PC-3 (cell line): ENCODE data around the gene FERMT3.

ENCODE experiments used
- CTCF ChIP-seq: fragments of 300-600 bp; sonication (generic); conservative IDR thresholded peaks from 2 replicates; pipeline ENCODE4 v1.5.1; 2017; ENCODE audit warnings: antibody characterized with exemption, low read depth, mild to moderate bottlenecking, low read length
- EZH2 ChIP-seq: fragments of 300-600 bp; sonication (generic); IDR thresholded peaks from one replicate; pipeline ENCODE4 v1.6.1; 2017; ENCODE audit warnings: antibody characterized with exemption, mild to moderate bottlenecking, low read length; ENCODE audit not compliant: unreplicated experiment
- EZH2phosphoT487 ChIP-seq: fragments of 300-600 bp; sonication (generic); IDR thresholded peaks from 2 replicates; pipeline ENCODE4 v1.6.1; 2018; ENCODE audit warnings: mild to moderate bottlenecking, antibody characterized with exemption, low read length, borderline replicate concordance

- TF ChIP-seq CTCF, result no peak
- TF ChIP-seq EZH2, result no peak
- no peak for TF ChIP-seq EZH2phosphoT487
These were observed 22.7 kb downstream of the FERMT3 start for GRCh38 chr11:64229090-64229743.
